Measurements from ENCODE around the gene TRPC4AP.

The TRPC4AP gene, protein sequence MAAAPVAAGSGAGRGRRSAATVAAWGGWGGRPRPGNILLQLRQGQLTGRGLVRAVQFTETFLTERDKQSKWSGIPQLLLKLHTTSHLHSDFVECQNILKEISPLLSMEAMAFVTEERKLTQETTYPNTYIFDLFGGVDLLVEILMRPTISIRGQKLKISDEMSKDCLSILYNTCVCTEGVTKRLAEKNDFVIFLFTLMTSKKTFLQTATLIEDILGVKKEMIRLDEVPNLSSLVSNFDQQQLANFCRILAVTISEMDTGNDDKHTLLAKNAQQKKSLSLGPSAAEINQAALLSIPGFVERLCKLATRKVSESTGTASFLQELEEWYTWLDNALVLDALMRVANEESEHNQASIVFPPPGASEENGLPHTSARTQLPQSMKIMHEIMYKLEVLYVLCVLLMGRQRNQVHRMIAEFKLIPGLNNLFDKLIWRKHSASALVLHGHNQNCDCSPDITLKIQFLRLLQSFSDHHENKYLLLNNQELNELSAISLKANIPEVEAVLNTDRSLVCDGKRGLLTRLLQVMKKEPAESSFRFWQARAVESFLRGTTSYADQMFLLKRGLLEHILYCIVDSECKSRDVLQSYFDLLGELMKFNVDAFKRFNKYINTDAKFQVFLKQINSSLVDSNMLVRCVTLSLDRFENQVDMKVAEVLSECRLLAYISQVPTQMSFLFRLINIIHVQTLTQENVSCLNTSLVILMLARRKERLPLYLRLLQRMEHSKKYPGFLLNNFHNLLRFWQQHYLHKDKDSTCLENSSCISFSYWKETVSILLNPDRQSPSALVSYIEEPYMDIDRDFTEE

DNA sequence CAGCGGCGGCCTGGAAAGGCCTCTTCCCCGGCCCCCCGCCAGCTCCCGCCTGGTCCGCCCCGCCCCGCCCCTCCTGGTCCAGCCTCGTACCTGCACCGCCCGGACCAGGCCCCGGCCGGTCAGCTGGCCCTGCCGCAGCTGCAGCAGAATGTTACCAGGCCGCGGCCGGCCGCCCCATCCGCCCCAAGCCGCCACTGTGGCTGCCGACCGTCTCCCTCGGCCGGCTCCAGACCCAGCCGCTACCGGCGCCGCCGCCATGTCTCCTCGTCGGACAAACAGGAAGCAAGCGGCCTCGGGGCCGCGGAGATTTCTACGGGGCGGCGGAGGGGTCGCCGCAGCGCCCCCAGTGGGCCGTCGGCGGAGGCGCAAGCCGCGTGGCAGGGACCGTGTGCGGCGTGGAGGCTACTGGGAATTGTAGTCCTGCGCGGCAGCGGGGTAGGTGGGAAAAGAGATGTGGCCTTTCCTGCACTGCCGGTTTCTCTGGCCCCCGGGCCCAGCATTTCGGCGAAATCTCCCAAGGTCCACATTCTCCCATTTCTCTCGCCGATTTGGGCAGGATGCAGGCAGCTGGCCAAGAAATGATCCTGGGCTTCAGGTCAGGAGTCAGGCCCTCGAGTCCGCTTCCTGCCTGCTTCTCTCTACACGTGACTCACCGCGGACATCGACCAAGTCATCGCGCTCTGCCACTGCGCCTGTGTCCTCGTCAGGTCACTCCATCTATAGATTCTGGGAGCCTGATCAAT lies at the start of gene TRPC4AP:
TSS of gene TRPC4AP (minus strand) at position 284 of the 743 bp plus-strand sequence. CDS start at position 258, 26 bp downstream.
- Histone ChIP-seq H3K4me3 (ENCODE audit: low read length) (peak within 1 kb of the TSS; percentile 93), H3K9ac (ENCODE audit: low read length) (peak within 1 kb of the TSS; percentile 87), H3K9me3 (replicated peaks; ENCODE audit: insufficient read depth, low read length) (no peaks in the 10 kb centered on the region), H3K27me3 (replicated peaks; ENCODE audit: insufficient read depth, low read length) (no peaks in the 10 kb centered on the region), H3K9me2 (replicated peaks; ENCODE audit: insufficient read depth, low read length) (no peaks in the 10 kb centered on the region), H3K79me2 (ENCODE audit: low read length) (peaks cover 48% of the 10 kb centered on the region), H4K20me1 (ENCODE audit: insufficient read depth, low read length) (no peaks in the 10 kb centered on the region; the same call in 1 of the 2 replicates), H3F3A (ENCODE audit: insufficient read depth, low read length) (no peaks in the 10 kb centered on the region), H3K27ac (ENCODE audit: low read length) (peak within 1 kb of the TSS; percentile 44; the same call in 1 of the 2 replicates), H3K36me3 (replicated peaks; ENCODE audit: insufficient read depth, low read length) (no peaks in the 10 kb centered on the region), H3K4me1 (ENCODE audit: low read length) (peaks cover 12% of the 10 kb centered on the region), H2AFZ (ENCODE audit: low read length) (peak within 1 kb of the TSS; percentile 86), H3K4me2 (ENCODE audit: low read depth, low read length) (peak within 1 kb of the TSS; percentile 72)
- DNase-seq = peak; percentile 88
- TF ChIP-seq, protein P1, sequence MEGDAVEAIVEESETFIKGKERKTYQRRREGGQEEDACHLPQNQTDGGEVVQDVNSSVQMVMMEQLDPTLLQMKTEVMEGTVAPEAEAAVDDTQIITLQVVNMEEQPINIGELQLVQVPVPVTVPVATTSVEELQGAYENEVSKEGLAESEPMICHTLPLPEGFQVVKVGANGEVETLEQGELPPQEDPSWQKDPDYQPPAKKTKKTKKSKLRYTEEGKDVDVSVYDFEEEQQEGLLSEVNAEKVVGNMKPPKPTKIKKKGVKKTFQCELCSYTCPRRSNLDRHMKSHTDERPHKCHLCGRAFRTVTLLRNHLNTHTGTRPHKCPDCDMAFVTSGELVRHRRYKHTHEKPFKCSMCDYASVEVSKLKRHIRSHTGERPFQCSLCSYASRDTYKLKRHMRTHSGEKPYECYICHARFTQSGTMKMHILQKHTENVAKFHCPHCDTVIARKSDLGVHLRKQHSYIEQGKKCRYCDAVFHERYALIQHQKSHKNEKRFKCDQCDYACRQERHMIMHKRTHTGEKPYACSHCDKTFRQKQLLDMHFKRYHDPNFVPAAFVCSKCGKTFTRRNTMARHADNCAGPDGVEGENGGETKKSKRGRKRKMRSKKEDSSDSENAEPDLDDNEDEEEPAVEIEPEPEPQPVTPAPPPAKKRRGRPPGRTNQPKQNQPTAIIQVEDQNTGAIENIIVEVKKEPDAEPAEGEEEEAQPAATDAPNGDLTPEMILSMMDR (IDR thresholded peaks at IDR 0.05; ENCODE audit: low read length) = peak; percentile 90
- TF ChIP-seq EZH2phosphoT487 (IDR thresholded peaks at IDR 0.05; ENCODE audit: low read length) = no peak

DNA sequence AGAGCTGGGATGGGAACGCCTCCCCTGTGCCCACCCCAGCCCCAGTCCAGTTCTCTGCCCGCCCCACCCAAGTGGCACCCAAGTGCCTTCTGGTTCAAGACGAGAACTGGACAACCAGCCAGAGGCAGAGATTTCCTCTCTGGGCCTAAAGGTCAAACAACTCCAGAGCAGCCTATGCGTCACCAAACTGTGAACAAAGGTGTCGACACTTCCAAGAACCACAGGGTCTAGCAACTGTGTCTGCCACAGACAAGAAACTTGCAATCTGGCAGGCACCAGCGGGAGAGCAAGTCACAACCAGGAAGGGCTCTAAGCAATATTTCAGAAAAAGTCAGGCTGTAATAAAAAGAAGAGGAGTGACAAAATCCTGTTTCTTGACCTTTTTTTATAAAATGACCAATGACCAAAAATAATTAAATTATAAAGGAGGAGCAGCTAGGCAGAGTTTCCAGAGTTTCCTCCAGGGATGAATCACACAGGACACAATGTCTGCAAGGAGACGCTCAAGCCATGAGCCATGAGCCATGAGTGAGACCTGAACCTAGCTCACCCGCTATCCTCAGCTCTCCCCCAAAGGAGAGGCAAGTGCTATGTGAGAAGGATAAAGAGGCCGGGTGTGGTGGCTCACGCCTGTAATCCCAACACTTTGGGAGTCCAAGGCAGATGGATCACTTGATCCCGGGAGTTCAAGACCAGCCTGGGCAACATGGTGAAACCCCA lies 43.4 kb upstream of the TRPC4AP start:
- H3K36me3 ChIP-seq (replicated peaks; ENCODE audit: insufficient read depth, low read length) = no peaks in the 10 kb centered on the region
- no peak overlapping the region for H3K4me2 ChIP-seq (ENCODE audit: low read depth, low read length)
- H3K9me2 ChIP-seq (replicated peaks; ENCODE audit: insufficient read depth, low read length) = no peaks in the 10 kb centered on the region
- H3K27me3 ChIP-seq (replicated peaks; ENCODE audit: insufficient read depth, low read length) = no peaks in the 10 kb centered on the region
- no peak overlapping the region for H3K9ac ChIP-seq (ENCODE audit: low read length)
- no peak overlapping the region for H3K27ac ChIP-seq (ENCODE audit: low read length)
- H3K4me3 ChIP-seq (ENCODE audit: low read length) = no peak overlapping the region
- no peaks in the 10 kb centered on the region for H3F3A ChIP-seq (ENCODE audit: insufficient read depth, low read length)
- TF ChIP-seq EZH2phosphoT487 (IDR thresholded peaks at IDR 0.05; ENCODE audit: low read length) = no peak
- H3K4me1 ChIP-seq (ENCODE audit: low read length) = no peaks in the 10 kb centered on the region
- no peaks in the 10 kb centered on the region for H3K79me2 ChIP-seq (ENCODE audit: low read length)
- no peaks in the 10 kb centered on the region for H3K9me3 ChIP-seq (replicated peaks; ENCODE audit: insufficient read depth, low read length)
- no peak overlapping the region for H2AFZ ChIP-seq (ENCODE audit: low read length)
- DNase-seq = no peak
- no peaks in the 10 kb centered on the region for H4K20me1 ChIP-seq (ENCODE audit: insufficient read depth, low read length)

DNA sequence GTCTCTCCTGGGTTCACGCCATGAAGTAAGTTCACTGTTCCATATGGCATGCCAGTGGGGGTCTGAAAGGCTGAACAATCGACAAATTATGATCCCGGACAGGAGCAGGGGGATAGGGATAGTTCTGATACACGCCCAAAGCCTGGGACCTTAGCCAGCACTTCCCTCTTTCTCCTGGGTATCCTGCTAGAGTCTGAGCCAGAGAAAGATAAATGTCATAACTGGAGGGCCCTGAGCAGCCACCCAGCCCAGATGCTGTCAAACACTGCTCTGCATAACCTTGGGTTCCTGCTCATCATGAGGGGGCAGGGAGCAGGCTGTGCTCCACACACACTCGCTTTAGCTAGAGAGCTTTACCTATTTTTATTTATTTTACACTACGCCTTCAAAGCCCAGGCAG lies 42.3 kb upstream of the TRPC4AP start:
- Histone ChIP-seq H3K4me2 (ENCODE audit: low read depth, low read length) (no peak overlapping the region), H4K20me1 (ENCODE audit: insufficient read depth, low read length) (no peaks in the 10 kb centered on the region), H3K27me3 (replicated peaks; ENCODE audit: insufficient read depth, low read length) (no peaks in the 10 kb centered on the region), H3F3A (ENCODE audit: insufficient read depth, low read length) (no peaks in the 10 kb centered on the region), H3K9ac (ENCODE audit: low read length) (no peak overlapping the region), H3K36me3 (replicated peaks; ENCODE audit: insufficient read depth, low read length) (no peaks in the 10 kb centered on the region), H3K9me3 (replicated peaks; ENCODE audit: insufficient read depth, low read length) (no peaks in the 10 kb centered on the region), H3K9me2 (replicated peaks; ENCODE audit: insufficient read depth, low read length) (no peaks in the 10 kb centered on the region), H2AFZ (ENCODE audit: low read length) (no peak overlapping the region), H3K79me2 (ENCODE audit: low read length) (no peaks in the 10 kb centered on the region), H3K4me3 (ENCODE audit: low read length) (no peak overlapping the region), H3K27ac (ENCODE audit: low read length) (no peak overlapping the region), H3K4me1 (ENCODE audit: low read length) (no peaks in the 10 kb centered on the region)
- DNase-seq = no peak
- TF ChIP-seq EZH2phosphoT487 (IDR thresholded peaks at IDR 0.05; ENCODE audit: low read length) = no peak
- TF ChIP-seq, protein P1 (IDR thresholded peaks at IDR 0.05; ENCODE audit: low read length) = no peak
- no peak for TF ChIP-seq EZH2 (optimal IDR thresholded peaks at IDR 0.05; ENCODE audit: low read depth, low read length)
